Cardiac septum (tissue), 1 donor: ENCODE measurements around the gene P2RY10. TPM values are rescaled to one million over a fixed set of nuclear protein-coding genes. Genes with fewer than 3 reads are reported as not detected.
"Not testable (repeated sequence)": the region's sequence is repeated elsewhere in the genome, so short reads cannot be mapped to it uniquely, and the experiment has no call there.

Source experiments
- DNase-seq: peaks from one replicate; pipeline ENCODE4 v3.0.0-alpha.2; 2020; ENCODE audit warnings: low spot score
- intact Hi-C: fragments of 100-400 bp; cut with DNase I; formaldehyde crosslinking; loops from one replicate; pipeline ENCODE4 v1.14.0; 2022
- long read RNA-seq: library from polyadenylated mRNA; unstranded; transcript quantifications from one replicate; pipeline ENCODE4 v2.0.0, GENCODE V29; 2021
- total RNA-seq: library from RNA; stranded (reverse); fragmentation: NEBNext Ultra II Directional; extraction: Animal tissue kit (Norgen Biotek cat#: 25700); gene quantifications from one replicate; pipeline ENCODE4 v1.2.1, GENCODE V29; 2021
- donor health status: DM: no; HTN: no; CAD: no.

P2RY10 gene, protein sequence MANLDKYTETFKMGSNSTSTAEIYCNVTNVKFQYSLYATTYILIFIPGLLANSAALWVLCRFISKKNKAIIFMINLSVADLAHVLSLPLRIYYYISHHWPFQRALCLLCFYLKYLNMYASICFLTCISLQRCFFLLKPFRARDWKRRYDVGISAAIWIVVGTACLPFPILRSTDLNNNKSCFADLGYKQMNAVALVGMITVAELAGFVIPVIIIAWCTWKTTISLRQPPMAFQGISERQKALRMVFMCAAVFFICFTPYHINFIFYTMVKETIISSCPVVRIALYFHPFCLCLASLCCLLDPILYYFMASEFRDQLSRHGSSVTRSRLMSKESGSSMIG
- not detected for total RNA-seq
- long read RNA-seq, result 0 reads

DNA sequence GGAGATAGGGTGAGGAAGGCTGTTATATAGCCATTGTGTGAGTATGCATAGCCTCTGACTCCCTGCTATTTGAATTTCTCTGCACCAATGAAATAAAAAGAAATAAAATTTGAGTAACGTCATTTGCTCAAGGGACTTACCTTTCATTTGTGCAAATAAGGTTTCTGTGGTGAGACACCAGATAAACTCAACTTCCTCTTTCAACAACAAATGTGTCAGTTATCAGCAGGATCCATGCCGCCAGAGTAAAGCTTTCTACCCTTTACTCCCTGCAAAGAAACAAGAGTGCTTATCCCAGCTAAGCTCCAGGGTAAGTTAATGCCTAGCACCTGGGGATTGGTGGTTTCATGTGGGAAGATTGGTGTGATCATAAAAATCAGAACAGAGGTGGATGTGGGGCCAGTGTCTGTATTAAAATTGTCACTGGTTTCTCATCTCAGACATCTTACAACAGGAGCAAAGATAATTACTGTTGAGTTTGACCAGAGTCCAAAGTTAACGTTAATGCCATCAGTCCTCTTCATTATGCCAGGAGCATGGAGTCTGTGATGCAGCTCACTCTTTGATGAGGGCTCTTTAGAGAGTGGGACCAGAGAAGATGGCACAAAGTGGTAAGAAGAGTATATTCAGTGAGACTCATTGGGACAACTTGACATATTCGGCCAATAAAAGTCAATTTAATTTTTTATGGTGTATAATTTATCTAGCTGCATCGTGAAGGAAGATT is at the start of gene P2RY10:
TSS of gene P2RY10 (plus strand) at position 206 of the 727 bp plus-strand sequence. CDS start 15,130 bp downstream, outside the sequence.
- intact Hi-C loops, result no loop called here
- no peak for DNase-seq

DNA sequence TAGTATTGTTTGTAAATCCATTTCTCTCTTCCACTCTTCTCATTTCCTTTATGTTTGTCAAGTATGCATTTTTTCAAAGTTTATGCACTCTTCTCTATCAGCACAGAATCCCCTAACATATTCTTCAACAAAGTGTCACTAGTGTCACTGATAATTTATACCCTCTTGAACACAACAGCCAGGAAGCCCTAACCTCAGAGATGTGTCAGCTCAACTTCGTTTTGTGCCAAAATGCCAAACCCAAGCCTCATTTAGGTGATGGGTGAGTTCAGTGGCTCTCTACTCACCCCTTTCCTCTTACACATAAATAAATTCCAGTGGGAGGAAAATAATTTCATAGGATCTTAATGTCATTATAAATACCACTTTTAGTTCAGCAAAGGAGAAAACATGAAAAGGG is 22.4 kb upstream of the P2RY10 start:
- intact Hi-C loops, result no loop called here
- no peak for DNase-seq

DNA sequence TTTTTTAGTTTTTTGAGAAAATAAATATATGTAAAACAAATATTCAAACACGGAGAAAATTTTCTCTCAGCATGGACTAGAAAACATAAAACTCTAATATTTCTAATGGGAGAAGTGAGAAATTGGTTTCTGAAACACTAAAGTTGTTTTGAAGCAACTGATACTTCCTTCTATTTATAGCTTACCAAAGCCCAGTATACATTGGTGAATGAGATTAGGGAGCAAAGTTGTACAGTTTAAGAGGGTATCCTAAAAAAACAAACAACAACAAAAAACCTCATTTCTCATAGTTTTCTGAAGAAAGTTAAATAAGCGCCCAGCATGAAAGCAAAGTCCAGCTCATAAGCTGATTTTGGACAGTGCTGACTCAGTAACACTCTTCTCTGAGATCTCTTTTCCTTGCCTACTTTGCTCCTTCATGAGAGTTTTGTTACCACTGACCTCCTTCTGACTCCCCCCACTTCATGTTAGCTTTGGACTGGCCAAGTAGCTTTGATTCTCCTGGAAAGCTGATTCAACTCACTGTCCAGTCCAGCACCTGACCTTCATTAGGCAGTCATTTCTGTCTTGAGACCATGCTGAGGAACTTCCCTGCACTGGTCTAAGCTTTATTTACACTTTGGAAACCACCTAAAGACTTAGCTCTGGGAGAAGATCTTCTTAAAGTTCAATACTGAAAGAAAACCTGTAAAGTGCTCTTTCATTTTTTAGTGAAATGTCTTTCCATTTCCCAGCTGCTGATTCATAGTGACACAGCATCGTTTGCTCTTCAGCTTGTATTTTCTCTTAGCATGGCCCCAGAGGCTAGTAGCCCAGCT is 21.8 kb upstream of the P2RY10 start:
- intact Hi-C loops, result no loop called here
- DNase-seq, result no peak

DNA sequence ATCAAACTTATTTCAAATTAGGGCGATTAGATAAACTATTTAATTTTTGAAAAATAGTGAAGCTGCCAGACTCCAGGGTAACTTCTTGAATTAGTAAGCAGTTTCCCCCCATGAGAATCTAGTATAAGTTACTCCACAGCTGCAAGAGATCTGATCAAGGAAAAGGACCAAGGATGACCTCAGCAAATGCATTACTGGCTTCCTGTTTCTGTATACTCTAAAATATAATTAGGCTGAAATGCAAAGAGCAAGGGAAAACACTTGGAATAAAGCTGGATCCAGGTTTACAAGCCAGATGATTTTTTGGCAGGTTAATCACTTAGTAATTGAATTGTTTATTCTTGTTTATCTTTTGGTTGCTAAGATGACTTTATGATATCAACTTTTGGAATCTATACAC is 13.4 kb upstream of the P2RY10 start:
- DNase-seq, result no peak
- intact Hi-C loops, result no loop called here

DNA sequence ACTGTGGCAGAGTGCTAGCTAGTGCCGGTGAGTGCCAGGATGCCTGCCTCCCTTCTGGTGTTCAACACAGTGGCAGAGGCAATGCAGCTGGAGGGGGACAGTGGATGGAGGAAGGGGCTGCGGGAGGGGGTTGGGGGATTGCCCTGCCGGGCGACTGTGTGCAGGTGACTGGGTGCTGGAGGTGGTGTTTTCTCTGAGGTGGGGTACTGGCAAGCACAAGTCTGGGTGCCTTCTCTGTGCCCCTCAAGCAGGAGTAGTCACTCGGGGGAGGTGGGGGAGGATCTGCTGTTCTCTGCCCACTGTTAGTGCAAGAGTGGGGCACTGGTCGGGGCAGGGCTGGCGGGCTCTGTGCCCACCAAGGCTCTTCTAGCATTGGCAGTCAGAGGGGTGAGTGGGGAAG is 10.3 kb upstream of the P2RY10 start:
- intact Hi-C loops, result no loop called here
- no peak for DNase-seq

DNA sequence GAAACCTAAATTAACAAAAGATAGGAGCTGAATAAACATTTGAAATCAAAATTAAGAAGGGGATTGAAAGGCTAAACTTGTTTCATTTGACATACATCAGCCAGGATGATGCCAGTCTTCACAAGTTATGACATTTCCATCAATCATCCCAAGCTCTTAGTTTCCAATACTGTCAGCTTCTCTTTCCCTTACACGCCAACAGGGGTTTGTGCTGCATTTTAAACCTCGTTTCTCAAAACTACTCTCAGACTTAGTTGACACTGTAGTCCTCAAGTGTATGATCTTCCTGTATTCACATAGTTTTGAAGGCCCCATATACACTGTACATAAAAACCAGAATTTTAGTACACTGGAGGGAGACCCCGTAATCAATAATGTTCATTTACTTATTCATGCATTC is 840 bp upstream of the P2RY10 start:
- intact Hi-C loops, result no loop called here
- no peak for DNase-seq

DNA sequence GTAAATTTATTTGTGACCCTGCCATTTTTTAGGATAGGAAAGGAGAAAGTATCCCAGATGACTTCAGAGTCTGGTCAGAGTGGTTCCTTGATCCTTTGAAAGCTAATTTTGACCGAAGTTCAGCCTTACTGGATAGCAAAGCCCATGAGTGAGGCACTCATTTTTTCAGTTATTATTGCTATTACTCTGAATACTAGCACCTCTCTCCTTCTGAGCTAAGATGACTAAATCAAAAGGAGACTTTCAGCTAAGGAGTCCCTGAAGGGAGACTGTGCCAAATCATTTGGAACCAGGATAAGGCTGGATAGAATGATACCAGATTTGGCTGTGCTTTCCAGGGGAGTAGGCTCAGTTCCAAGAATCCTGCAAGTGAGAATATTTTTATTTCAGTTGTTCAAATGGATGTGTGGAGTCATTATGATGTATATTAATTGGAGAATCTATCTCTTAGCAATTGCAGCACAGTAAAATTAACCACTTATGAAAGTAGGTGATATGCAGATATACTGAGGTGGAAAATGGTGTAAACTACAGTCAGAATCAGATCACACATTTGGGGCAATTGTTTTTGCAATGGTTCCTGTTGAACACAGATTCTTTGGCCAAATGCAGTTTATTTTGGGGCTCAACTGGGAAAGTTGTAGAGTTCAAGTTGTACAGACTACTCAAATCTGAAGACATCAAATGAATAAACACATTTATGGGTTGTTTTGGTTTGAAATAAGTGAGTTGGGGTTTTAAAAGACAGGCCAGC is 1.2 kb downstream of the P2RY10 start:
- intact Hi-C loops, result no loop called here
- DNase-seq, result no peak

DNA sequence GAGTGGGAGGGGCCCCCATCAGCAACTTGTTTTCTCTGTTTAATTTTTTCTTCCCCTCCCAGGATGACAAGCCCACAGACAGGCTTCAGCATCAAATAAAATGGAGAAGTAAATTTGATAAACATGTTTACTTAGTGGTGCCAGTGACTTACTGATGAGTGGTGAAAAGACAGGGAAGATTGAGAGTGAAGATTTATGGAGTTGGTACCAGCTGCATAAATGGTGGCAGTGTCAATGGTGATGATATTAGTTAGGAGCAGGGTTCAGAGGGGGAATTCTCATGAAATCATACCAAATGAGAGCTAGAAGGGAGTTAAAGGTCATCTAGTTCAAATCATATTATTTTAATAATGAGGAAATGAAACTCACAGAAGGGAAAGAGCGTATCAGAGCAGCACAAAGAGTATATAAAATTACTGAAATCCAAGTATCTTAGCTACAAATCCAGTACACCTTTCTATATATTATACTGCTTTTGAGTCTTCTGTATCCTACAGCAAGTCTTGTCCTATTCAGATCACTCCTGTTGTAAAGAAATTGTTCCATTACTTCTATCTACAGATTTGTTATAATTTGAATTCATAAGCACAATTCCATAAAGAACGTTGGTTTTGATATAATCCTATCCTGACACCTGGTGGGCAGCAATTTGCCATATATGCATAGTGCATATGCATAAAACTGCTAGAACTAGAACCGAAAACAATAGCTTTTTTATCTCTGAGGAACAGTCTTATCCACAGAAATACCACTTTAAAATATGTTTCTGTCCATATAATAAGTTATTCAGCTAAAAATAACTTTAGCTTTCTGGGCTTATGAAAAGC is 5.0 kb downstream of the P2RY10 start:
- intact Hi-C loops, result no loop called here
- no peak for DNase-seq

DNA sequence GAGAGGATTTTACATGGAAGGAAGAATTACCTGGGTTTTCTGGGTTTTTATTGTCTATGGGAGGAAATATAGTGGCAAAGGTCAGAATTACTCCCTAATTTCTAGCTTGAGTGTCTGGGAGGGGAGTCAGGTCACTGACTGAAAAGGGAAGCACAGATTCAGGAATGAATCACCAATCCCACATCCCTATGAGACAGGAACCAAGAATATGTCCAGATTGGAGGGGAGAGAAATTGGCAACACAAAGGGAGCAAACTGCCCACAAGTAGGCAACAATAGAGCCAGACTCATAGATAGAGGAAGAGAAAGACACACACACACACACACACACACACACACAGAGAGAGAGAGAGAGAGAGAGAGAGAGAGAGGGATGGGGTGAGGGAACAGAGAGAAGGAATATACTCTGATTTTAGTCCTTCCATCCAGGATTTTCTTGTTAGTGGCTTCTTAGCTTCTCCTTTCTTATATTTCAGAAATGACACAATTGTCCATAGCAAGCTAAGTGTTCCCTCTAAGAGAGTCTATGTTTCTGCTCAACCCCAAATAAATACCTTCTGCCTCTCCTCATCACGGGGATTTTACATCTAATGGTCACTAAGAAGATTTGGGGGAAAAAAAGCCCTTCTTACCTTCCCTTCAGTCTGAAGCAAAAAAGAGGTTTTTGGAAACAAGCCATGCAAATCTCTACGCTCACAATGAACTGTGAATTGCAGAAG is 12.0 kb downstream of the P2RY10 start:
- intact Hi-C loops, result no loop called here
- no peak for DNase-seq

DNA sequence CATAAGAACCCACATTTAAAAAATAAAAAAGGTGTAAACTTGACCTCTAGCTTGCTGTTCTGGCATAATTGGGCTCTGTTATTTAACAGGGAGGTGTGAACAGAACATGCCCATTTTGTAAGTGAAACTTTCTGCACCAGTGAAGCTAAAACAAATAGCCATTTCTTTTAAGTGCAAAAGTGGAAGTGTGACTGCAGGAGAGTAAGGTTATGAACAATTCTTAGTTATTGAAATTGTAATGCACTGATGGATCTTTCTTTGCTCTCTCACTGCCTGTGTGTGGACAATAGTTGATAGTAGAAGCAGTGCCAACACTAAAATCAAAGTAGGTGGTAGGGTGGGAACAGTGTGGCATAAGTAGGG is 12.6 kb downstream of the P2RY10 start:
- intact Hi-C loops, result no loop called here
- DNase-seq, result no peak

DNA sequence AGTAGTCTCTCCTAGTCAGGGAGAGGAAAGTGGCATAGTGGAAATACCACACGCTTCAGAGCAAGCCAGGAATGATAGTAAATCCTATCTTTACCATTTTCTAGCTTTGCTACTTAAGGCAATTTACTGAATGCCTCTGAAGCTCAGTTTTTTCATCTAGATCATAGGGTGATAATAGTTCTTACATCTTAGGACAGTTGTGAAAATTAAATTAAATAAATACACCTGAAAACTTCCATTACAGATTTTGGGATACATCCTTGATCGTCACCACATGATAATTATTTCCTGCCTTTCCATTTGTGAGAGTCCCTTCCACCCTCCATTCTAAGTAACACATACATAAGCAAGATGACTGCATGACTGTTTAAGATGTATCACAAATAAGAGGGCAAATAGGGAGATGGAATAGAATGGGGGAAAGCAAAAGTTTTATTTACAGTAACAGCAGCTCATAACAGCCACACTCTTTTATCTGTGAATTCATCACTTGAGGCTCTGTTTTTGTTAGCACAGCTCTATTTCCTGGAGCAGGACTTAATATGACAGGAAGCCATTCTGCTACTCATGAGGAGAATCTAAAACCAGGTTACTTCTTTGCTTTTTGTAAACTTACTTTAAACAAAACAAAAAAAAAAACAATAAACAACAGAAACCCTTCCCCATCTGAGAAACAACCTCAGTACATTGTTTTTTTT is 13.4 kb downstream of the P2RY10 start:
- DNase-seq, result no peak
- intact Hi-C loops, result no loop called here

DNA sequence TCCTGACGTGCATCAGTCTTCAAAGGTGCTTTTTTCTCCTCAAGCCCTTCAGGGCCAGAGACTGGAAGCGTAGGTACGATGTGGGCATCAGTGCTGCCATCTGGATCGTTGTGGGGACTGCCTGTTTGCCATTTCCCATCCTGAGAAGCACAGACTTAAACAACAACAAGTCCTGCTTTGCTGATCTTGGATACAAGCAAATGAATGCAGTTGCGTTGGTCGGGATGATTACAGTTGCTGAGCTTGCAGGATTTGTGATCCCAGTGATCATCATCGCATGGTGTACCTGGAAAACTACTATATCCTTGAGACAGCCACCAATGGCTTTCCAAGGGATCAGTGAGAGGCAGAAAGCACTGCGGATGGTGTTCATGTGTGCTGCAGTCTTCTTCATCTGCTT is 15.7 kb downstream of the P2RY10 start:
- intact Hi-C loops, result no loop called here

DNA sequence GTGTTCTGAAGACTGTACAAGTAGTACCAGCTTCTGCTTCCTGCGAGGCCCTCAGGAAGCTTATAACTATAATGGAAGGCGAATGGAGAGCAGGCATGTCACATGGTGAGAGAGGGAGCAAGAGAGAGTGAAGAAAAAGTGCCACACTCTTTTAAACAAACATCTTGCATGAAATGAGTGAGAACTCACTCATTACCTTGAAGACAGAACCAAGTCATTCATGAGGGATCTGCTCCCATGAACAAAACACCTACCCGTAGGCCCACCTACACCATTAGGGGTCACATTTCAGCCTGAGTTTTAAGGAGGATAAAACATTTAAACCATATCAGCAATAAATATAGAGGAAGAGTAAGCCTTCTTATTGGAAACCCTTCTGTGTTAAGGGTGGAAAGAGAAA is 19.4 kb downstream of the P2RY10 start:
- intact Hi-C loops, result no loop called here
- no peak for DNase-seq

More for the DNA sequence above, 15.7 kb downstream of the P2RY10 start:
- DNase-seq, result no peak

DNA sequence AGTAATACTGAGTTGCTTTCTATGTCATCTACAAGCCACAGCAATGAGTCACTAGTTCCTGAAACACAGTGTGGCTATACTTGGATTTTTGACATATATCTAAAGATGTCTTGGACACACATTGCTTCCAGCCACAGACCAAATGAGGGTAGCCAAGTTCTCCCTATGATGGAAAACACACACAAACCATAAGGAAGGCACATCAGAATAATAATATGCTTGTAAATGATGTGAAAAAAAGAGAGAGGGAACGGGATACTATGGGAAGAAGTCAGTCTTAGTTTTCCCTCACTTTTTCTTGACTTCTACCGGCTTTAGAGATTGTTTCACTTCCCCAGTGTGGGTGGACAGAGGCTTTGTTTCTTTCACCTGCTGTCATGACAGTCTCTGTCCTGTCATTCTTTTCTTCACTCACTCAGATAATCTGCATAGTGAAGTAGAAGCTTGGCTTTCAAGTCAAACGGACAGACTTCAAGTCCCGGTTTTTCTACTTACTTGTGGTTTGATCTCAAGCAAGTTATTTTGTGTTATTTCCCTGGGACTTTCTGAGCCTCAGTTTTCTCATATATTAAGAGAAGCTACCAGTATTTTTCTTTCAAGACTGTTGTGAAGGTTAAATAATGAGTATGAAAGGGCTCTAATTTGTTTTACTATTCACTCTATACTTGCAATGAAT is 34.7 kb downstream of the P2RY10 start:
- DNase-seq, result no peak
- intact Hi-C loops, result no loop called here

DNA sequence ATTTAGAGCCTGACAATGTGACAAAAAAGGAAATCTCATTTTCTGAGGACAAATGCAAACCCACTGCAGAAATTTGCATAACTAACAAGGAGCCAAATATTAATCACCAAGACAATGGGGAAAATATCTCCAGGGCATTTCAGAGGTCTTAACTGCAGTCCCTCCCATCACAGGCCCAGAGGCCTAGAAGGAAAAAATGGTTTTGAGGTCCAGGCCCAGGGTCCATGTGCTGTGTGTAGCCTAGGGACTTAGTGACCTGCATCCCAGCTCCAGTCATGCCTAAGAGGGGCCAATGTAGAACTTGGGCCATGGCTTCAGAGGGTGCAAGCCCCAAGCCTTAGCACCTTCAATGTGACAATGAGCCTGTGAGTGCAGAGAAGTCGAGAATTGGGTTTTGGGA is 44.2 kb downstream of the P2RY10 start:
- DNase-seq, result no peak
- intact Hi-C loops, result no loop called here

DNA sequence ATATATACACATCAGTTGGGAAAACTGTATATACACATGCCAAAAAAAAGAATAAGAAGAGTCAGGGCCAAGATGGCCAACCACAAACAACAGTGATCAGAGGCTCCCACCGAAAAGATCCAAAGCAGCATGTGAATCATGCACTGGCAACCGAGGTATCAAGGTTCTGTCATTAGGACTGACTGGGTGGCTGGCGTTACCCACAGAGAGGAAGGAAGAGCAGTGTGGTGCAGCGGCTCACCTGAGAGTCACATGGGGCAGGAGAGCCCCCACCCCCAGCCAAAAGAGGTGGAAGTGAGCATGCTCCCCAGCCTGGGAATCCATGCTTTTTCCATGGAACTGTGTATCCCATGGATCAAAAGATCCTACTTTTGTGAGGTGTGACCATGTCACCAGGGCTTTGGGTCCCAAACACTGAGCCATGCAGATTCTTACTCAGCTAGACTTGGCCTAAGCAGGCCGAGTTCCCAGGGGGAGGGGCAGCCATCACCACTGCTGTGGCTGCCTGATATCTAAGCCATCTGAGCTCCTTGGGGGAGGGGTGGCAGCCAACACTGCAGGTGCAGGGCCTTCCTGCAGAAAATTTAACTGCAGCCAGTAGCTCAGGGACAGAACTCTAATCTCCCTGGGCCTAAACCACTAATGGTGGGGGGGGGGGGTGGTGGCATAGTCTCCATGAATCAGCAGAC is 52.8 kb downstream of the P2RY10 start:
- no peak for DNase-seq
- intact Hi-C loops, result no loop called here

DNA sequence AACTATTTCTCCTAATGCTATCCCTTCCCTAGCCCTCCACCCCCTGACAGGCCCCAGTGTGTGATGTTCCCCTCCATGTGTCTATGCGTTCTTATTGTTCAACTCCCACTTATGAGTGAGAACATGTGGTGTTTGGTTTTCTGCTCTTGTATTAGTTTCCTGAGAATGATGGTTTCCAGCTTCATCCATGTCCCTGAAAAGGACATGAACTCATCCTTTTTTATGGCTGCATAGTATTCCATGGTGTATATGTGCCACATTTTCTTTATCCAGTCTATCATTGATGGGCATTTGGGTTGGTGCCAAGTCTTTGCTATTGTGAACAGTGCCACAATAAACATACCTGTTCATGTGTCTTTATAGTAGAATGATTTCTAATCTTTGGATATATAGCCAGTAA is 62.3 kb downstream of the P2RY10 start:
- intact Hi-C loops, DNase-seq: not testable (repeated sequence)
